Effector memory CD4-positive, alpha-beta T cell (primary cell): ENCODE results near the gene OR10C1.

ENCODE experiments used
- DNase-seq, 3 donors: peaks; one replicate each; pipeline ENCODE4 v3.0.0-alpha.2; 2020
- H3K27ac ChIP-seq: 2 replicates; pipeline ENCODE4 v1.7.0; 2013; ENCODE audit warnings: mild to moderate bottlenecking, low read length, moderate library complexity; ENCODE audit not compliant: insufficient read depth, poor library complexity, severe bottlenecking
- H3K27me3 ChIP-seq: replicated peaks from 2 replicates; pipeline ENCODE4 v1.7.0; 2013; ENCODE audit warnings: mild to moderate bottlenecking, low read length; ENCODE audit not compliant: insufficient read depth, control insufficient read depth, poor library complexity, severe bottlenecking
- H3K36me3 ChIP-seq: 2 replicates; pipeline ENCODE4 v1.7.0; 2013; ENCODE audit warnings: mild to moderate bottlenecking, low read length, moderate library complexity; ENCODE audit not compliant: control insufficient read depth, insufficient read depth
- H3K4me1 ChIP-seq: 2 replicates; pipeline ENCODE4 v1.7.0; 2013; ENCODE audit warnings: low read length, mild to moderate bottlenecking; ENCODE audit not compliant: control insufficient read depth, insufficient read depth, poor library complexity, severe bottlenecking
- H3K4me3 ChIP-seq: 2 replicates; pipeline ENCODE4 v1.7.0; 2013; ENCODE audit warnings: low read length, low read depth, mild to moderate bottlenecking; ENCODE audit not compliant: insufficient read depth, poor library complexity, severe bottlenecking
- H3K9me3 ChIP-seq: 2 replicates; pipeline ENCODE4 v1.7.0; 2013; ENCODE audit warnings: mild to moderate bottlenecking, low read length, moderate library complexity; ENCODE audit not compliant: control insufficient read depth

The OR10C1 gene

GRCh38 chr6:29488874-29489273 is 49.8 kb downstream of the OR10C1 start:
- Histone ChIP-seq H3K9me3 (no peaks in the 10 kb centered on the region), H3K4me1 (no peaks in the 10 kb centered on the region), H3K36me3 (no peaks in the 10 kb centered on the region), H3K27ac (no peak overlapping the region), H3K27me3 (no peaks in the 10 kb centered on the region), H3K4me3 (no peak overlapping the region)
- no peak for DNase-seq

- Histone ChIP-seq H3K4me3 (no peak overlapping the region), H3K36me3 (no peaks in the 10 kb centered on the region), H3K27ac (no peak overlapping the region), H3K27me3 (no peaks in the 10 kb centered on the region), H3K9me3 (no peaks in the 10 kb centered on the region), H3K4me1 (no peaks in the 10 kb centered on the region)
- DNase-seq, result no peak
These were observed 50.2 kb downstream of the OR10C1 start for GRCh38 chr6:29489286-29489685.

- Histone ChIP-seq H3K9me3 (no peaks in the 10 kb centered on the region), H3K27ac (no peak overlapping the region), H3K27me3 (no peaks in the 10 kb centered on the region), H3K4me1 (no peaks in the 10 kb centered on the region), H3K4me3 (no peak overlapping the region), H3K36me3 (no peaks in the 10 kb centered on the region)
- no peak for DNase-seq
These were observed 50.9 kb downstream of the OR10C1 start for GRCh38 chr6:29490055-29490454.

GRCh38 chr6:29490552-29490951 is 51.4 kb downstream of the OR10C1 start:
- H3K9me3 ChIP-seq, result no peaks in the 10 kb centered on the region
- no peak overlapping the region for H3K4me3 ChIP-seq
- H3K27ac ChIP-seq, result no peak overlapping the region
- H3K4me1 ChIP-seq, result no peaks in the 10 kb centered on the region
- H3K27me3 ChIP-seq, result no peaks in the 10 kb centered on the region
- DNase-seq, result no peak
- no peaks in the 10 kb centered on the region for H3K36me3 ChIP-seq
